Amygdala (tissue), 56 donors: ENCODE measurements around the gene SERPINE2.
A peak's percentile ranks its signal among the peaks of the same experiment; 100 is the strongest.

Source experiments
- DNase-seq, 56 donors: peaks; one replicate each; lab custom pipeline; 2025; lab: John Stamatoyannopoulos, UW

Gene SERPINE2

DNA sequence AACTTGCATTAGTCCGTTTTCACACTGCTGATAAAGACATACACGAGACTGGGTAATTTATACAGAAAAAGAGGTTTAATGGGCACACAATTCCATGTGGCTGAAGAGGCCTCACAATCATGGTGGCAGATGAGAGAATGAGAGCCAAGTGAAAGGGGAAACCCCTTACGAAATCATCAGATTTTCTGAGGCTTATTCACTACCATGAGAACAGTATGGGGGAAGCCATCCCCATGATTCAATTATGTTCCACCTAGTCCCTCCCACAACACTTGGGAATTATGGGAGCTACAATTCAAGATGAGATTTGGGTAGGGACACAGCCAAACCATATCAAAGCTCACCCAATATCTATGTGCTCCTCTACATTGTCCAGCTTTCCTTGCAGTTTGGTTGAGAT lies 16.0 kb upstream of the SERPINE2 start:
- DNase-seq, result no peak

GRCh38 chr2:224046752-224047151 lies 7.7 kb upstream of the SERPINE2 start:
- no peak for DNase-seq

GRCh38 chr2:224042191-224042696 lies 3.2 kb upstream of the SERPINE2 start:
- DNase-seq, result peak in 28 of 56 donors; percentile 5 to 64 (median 26)

- peak in 48 of 56 donors; percentile 7 to 77 (median 38) for DNase-seq
Observed at GRCh38 chr2:224041554-224041953, 2.5 kb upstream of the SERPINE2 start.

DNA sequence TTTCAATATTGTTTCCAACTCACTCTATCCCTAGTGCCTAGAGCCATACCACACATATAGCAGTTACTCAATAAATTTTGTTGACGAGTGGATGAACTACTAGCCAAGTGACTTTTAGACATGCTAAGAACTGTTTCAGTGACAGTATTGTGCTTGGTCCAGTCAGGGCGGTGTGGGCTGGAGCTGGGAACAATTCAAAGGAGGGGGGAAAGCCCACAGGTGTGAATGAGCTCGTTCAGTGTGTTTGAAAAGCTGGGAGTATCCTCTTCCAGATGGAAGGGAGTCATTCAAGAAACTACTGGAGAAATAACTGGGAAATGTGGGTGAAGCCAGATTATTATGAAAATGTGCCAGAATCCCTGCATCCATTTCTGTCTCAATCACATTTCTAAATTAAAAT lies 1.7 kb upstream of the SERPINE2 start:
- no peak for DNase-seq

- DNase-seq, result peak in 5 of 56 donors; percentile 33 to 61 (median 56)
Observed at GRCh38 chr2:224039770-224040440, 819 bp upstream of the SERPINE2 start.

DNA sequence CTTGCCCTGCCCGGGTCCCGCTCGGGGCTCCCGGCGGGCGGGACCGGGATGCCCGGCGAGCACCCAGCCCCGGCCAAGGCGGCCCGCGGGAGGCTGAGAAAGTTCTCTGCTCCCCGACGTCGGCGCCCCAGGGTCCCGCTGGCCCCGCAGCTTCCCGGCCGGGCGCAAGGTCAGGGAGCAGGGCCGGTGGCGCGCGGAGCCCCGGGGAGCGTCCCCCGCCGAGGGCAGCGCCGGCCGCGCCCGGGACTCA lies 331 bp downstream of the SERPINE2 start:
- no peak for DNase-seq

- DNase-seq, result peak in 6 of 56 donors; percentile 17 to 42 (median 26)
Observed at GRCh38 chr2:224038049-224038829, 847 bp downstream of the SERPINE2 start.

GRCh38 chr2:224036731-224037361 lies 2.2 kb downstream of the SERPINE2 start:
- DNase-seq, result no peak

DNA sequence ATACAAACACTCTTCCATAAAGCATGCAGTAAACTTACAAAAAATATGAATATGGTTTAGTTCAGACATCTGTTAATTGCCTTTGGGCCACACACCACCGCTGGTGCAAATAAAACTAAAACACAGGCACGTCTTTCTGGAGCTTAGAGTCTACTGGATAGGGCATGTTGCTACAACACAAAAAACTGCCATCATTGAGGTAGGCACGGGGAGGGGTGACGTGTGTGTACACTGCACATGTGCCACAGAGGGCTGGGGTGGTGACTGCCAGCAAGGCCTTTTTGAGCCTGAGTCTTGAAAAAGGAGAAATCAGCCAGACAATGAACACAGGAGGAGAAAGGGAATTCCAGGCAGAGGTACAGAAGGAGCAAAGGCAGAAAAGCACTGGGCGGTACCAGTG lies 5.1 kb downstream of the SERPINE2 start:
- no peak for DNase-seq

- no peak for DNase-seq
Observed at GRCh38 chr2:224033601-224034000, 5.5 kb downstream of the SERPINE2 start.

GRCh38 chr2:224032283-224032682 lies 6.8 kb downstream of the SERPINE2 start:
- DNase-seq, result no peak

DNA sequence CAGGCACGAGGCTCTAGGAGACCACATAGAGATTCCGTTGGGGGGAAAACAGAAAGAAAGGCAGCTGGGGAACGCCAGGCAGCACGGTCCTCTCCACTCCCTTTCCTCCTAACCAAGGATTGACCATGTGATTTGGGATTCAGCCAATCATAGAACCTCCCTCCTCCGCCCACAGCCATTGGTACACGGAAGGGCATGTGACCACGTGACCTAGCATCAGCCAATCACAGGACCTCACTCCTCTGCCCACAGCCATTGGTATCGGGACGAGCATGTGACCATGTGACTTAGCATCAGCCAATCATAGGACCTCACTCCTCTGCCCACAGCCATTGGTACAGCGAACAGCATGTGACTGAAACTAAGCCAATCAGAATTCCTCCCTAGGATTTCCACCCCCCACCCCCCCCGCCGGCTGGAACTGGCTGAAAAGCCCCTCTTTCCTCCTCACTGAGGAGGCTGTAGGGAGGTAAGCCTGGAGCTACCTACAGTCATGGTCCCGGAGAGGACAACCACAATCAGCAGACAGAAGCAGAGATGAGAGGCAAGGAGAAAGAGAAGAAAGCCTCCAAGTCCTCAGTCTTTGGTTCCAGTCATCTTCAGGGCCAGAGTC lies 7.6 kb downstream of the SERPINE2 start:
- no peak for DNase-seq

- no peak for DNase-seq
Observed at GRCh38 chr2:224030786-224031185, 8.3 kb downstream of the SERPINE2 start.

DNA sequence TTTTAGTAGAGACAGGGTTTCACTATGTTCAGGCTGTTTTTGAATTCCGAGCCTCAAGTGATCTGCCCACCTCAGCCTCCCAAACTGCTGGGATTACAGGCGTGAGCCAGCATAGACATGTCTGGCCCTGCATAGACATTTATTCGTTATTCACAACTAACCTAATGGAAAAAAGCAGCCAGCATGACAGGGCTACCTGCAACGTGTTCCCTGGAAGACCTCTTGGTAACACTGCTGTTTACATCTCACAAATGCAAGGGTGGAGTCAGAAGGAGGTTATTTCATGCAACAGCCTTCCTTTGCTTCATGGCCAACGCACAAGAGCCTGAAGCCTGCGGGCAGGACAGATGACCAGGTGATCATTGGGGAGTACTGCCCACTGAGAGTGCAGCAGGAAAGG lies 9.2 kb downstream of the SERPINE2 start:
- DNase-seq, result no peak

DNA sequence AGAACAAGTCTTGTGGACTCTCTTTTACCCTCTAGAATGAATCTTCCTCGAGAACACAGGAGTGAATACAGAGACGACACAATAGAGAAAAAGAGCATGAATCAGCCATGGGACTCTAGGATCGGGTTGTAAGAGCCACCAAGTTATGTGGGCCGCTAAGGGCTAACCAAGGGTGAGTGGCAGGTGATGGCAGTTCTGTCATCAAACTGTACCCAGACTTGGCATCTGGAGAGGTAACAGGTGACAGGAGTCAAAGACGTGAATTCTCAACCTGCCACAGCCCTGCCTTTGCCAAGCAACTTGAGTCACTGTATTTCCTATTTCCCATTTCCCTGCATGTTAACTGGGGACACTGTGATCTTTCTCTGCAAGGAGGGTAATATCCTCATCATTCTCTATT lies 11.2 kb downstream of the SERPINE2 start:
- DNase-seq, result no peak

DNA sequence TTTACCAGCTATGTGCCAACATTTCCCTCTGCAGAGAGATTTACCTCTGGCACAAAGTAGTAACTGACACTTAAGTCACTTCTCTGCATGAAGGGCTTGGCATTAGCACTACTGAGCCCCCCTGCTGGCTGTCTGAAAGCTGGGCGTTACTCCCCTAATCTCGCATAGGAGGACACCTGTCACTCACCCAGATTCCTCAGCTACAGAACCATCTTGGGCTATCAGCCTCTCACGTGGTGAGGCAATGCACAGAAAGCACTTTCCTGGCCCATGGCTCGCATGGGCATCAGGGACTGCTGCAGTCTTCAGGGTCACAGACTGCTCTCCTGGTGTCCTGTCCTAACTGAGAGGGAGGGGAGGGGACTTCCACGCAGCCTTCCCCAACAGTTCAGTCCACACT lies 12.0 kb downstream of the SERPINE2 start:
- no peak for DNase-seq

- DNase-seq, result no peak
Observed at GRCh38 chr2:224025874-224026273, 13.2 kb downstream of the SERPINE2 start.

- no peak for DNase-seq
Observed at GRCh38 chr2:224024270-224024669, 14.8 kb downstream of the SERPINE2 start.

DNA sequence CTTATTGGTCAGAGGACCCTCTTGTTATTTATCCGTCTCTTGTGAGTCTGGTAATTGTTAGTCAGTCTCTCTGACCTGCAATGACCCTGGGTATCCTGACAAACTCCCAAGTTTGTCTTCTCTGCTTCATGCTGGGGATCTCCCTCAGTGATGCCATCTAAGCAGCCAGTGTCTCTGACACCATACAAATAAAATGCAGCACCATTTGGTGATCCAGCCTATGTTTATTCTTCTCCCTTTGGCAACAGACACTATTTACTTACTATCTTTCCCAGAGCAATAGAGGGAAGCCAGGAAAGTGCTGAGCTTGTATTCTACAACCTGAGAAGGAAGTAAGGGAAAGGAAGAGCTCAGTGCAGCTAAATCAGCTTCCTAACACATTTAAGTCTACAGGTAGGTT lies 15.9 kb downstream of the SERPINE2 start:
- DNase-seq, result no peak

- no peak for DNase-seq
Observed at GRCh38 chr2:224022486-224022885, 16.6 kb downstream of the SERPINE2 start.
